ENCODE measurements around the gene ZPBP2.

Gene ZPBP2

GRCh38 chr17:39913989-39914388 lies 46.0 kb downstream of the ZPBP2 start:
- DNase-seq, result no peak

- no peak for DNase-seq
These were observed 47.6 kb downstream of the ZPBP2 start for GRCh38 chr17:39915559-39915958.

- no peak for DNase-seq
These were observed 48.9 kb downstream of the ZPBP2 start for GRCh38 chr17:39916918-39917317.

GRCh38 chr17:39919087-39919683 lies 51.2 kb downstream of the ZPBP2 start:
- DNase-seq, result no peak

- DNase-seq, result no peak
These were observed 52.5 kb downstream of the ZPBP2 start for GRCh38 chr17:39920218-39921210.

- DNase-seq, result no peak
These were observed 53.3 kb downstream of the ZPBP2 start for GRCh38 chr17:39921323-39921722.

GRCh38 chr17:39922006-39922405 lies 54.0 kb downstream of the ZPBP2 start:
- no peak for DNase-seq

GRCh38 chr17:39923230-39923629 lies 55.2 kb downstream of the ZPBP2 start:
- no peak for DNase-seq

- DNase-seq, result no peak
These were observed 56.1 kb downstream of the ZPBP2 start for GRCh38 chr17:39923836-39924690.

- DNase-seq, result no peak
These were observed 56.7 kb downstream of the ZPBP2 start for GRCh38 chr17:39924691-39925055.

GRCh38 chr17:39925282-39926134 lies 57.5 kb downstream of the ZPBP2 start:
- no peak for DNase-seq

- no peak for DNase-seq
These were observed 58.2 kb downstream of the ZPBP2 start for GRCh38 chr17:39926135-39926587.

- DNase-seq, result no peak
These were observed 58.6 kb downstream of the ZPBP2 start for GRCh38 chr17:39926588-39927100.

Measured in NCI-H2081 (cell line).